Measurements from ENCODE around the gene MIAT. TPM values are rescaled to one million over a fixed set of nuclear protein-coding genes. Genes with fewer than 3 reads are reported as not detected.

Gene MIAT
- total and polyA plus RNA-seq, 2 of the 8 experiments (the other 6 are each of a cell fraction or from before 2014, with no cell fraction given): 27.6 to 36.0 TPM

GRCh38 chr22:26670459-26670858 lies 13.1 kb downstream of the MIAT start:
- DNase-seq (ENCODE audit: low read depth in 1 of 2, low spot score in 2 of 2) (no peak), FAIRE-seq (peak; percentile 42)
- Histone ChIP-seq H2BK120ac (replicated peaks; ENCODE audit: low read depth, low read length) (no peak overlapping the region), H3K4me2 (ENCODE audit: insufficient read depth in 1 of 2, low read depth in 2 of 2, low read length in 2 of 2) (no peak overlapping the region), H4K20me1 (replicated peaks in 1 of 2; ENCODE audit: control insufficient read depth in 1 of 2, insufficient read depth in 2 of 2, low read length in 2 of 2) (no peaks in the 10 kb centered on the region), H3K79me1 (ENCODE audit: low read depth, low read length) (peaks cover 14% of the 10 kb centered on the region), H3K27me3 (replicated peaks in 1 of 4; ENCODE audit: control insufficient read depth in 3 of 4, extremely low read depth in 1 of 4, insufficient read depth in 3 of 4, low read length in 3 of 4) (no peaks in the 10 kb centered on the region), H2AK5ac (ENCODE audit: low read depth, low read length) (no peak overlapping the region), H3K36me3 (ENCODE audit: control insufficient read depth in 2 of 4, insufficient read depth in 4 of 4, low read length in 3 of 4) (peaks cover 11 to 31% (median 21%) of the 10 kb centered on the region in 4 experiments), H3K18ac (ENCODE audit: extremely low read depth, low read length) (no peak overlapping the region), H3K4me3 (ENCODE audit: extremely low read depth in 1 of 4, insufficient read depth in 2 of 4, low read depth in 3 of 4, low read length in 4 of 4) (no peak overlapping the region), H2BK12ac (ENCODE audit: low read depth, low read length) (no peak overlapping the region), H3K14ac (ENCODE audit: insufficient read length) (no peak overlapping the region), H2BK20ac (ENCODE audit: low read length) (no peak overlapping the region), H3K23me2 (ENCODE audit: low read depth, low read length) (peaks cover 11% of the 10 kb centered on the region), H3K9ac (replicated peaks in 1 of 4; ENCODE audit: extremely low read depth in 1 of 4, low read depth in 3 of 4, low read length in 3 of 4) (no peak overlapping the region), H4K8ac (ENCODE audit: extremely low read depth, insufficient read depth, low read length) (no peak overlapping the region), H3K9me3 (ENCODE audit: insufficient read depth in 2 of 2, low read depth in 1 of 2, low read length in 1 of 2) (no peaks in the 10 kb centered on the region), H2AFZ (ENCODE audit: low read length) (no peak overlapping the region), H3K27ac (ENCODE audit: low read depth, low read length) (no peak overlapping the region), H3K56ac (replicated peaks; ENCODE audit: insufficient read length, low read depth, low read length) (no peak overlapping the region), H3K4me1 (replicated peaks in 1 of 4; ENCODE audit: control insufficient read depth in 3 of 4, insufficient read depth in 4 of 4, low read length in 3 of 4) (peaks cover 4 to 24% (median 18%) of the 10 kb centered on the region in 4 experiments), H2BK5ac (ENCODE audit: low read depth, low read length) (no peak overlapping the region), H4K91ac (replicated peaks; ENCODE audit: insufficient read length, low read length) (no peak overlapping the region), H4K5ac (ENCODE audit: insufficient read length, low read depth, low read length) (no peak overlapping the region), H3K23ac (ENCODE audit: insufficient read length) (no peak overlapping the region), H3K4ac (replicated peaks; ENCODE audit: insufficient read length, low read depth, low read length) (no peak overlapping the region), H2BK15ac (ENCODE audit: low read length) (no peak overlapping the region), H3K79me2 (ENCODE audit: control insufficient read depth in 1 of 2, insufficient read depth in 2 of 2, low read length in 2 of 2) (peaks cover 0 to 17% of the 10 kb centered on the region in 2 experiments; a peak in 1 of 4 replicates)
- ChIA-PET POLR2A (ENCODE audit: partially characterized antibody) (interaction anchor here (1.7 to 5.3 kb wide), 2 partner anchors 12 to 24 kb away, joined by 5 to 43 read pairs; partner anchors contain the start of gene MIAT), CTCF (ENCODE audit: partially characterized antibody) (interaction anchor here (0.6 to 0.8 kb wide), 4 partner anchors 11 to 294 kb away, joined by 3 to 4 read pairs (median 4); no protein-coding TSS in a partner anchor)
- 88% methylated on average over 4 of the region's 4 CpGs; no CpG with 5 or more reads in 1 of the 2 experiments for WGBS, 2 experiments (ENCODE audit: extremely low coverage in 1 of 2, insufficient coverage in 1 of 2, insufficient read length in 1 of 2, insufficient replicate concordance in 2 of 2, low coverage in 1 of 2, low lambda C conversion rate in 2 of 2, missing lambda C conversion rate in 1 of 2)
- TF ChIP-seq ZNF274 (IDR thresholded peaks at IDR 0.05; ENCODE audit: borderline replicate concordance, extremely low read depth, low read length): no peak
- no peak for TF ChIP-seq CHD2 (IDR thresholded peaks at IDR 0.05; ENCODE audit: low read length)
- no peak for TF ChIP-seq POU5F1 (IDR thresholded peaks at IDR 0.05; ENCODE audit: low read depth, low read length)
- TF ChIP-seq, protein P1, sequence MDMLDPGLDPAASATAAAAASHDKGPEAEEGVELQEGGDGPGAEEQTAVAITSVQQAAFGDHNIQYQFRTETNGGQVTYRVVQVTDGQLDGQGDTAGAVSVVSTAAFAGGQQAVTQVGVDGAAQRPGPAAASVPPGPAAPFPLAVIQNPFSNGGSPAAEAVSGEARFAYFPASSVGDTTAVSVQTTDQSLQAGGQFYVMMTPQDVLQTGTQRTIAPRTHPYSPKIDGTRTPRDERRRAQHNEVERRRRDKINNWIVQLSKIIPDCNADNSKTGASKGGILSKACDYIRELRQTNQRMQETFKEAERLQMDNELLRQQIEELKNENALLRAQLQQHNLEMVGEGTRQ (IDR thresholded peaks at IDR 0.05; ENCODE audit: low read length): no peak

All from H1 (cell line).